ENCODE measurements around the gene CARD11. TPM values are rescaled to one million over a fixed set of nuclear protein-coding genes. Genes with fewer than 3 reads are reported as not detected.

Gene CARD11
- total and polyA plus RNA-seq, 2 of the 13 experiments (the other 11 are each of a cell fraction or from before 2014, with no cell fraction given): 0.04 TPM; not detected in 1

GRCh38 chr7:2873686-2874551 lies 169.7 kb downstream of the CARD11 start (continued):
- TF ChIP-seq DRAP1 (CRISPR knock-in tag; IDR thresholded peaks at IDR 0.05) (peak; percentile 75), ZNF274 (CRISPR knock-in tag; IDR thresholded peaks at IDR 0.05) (no peak), ZNF788 (CRISPR knock-in tag; IDR thresholded peaks at IDR 0.05; ENCODE audit: borderline replicate concordance) (no peak), MTF1 (CRISPR knock-in tag; IDR thresholded peaks at IDR 0.05) (no peak), ZNF101 (CRISPR knock-in tag; IDR thresholded peaks at IDR 0.05; ENCODE audit: borderline replicate concordance, low read depth) (no peak), POLR2A (IDR thresholded peaks at IDR 0.05; ENCODE audit: insufficient read depth in 1 of 2, low read depth in 2 of 2, low read length in 2 of 2) (peak in 1 of 2 experiments; percentile 77; a peak in 2 of 4 replicates), SNAPC2 (CRISPR knock-in tag; IDR thresholded peaks at IDR 0.05) (peak; percentile 99), KIAA2018 (CRISPR knock-in tag; IDR thresholded peaks at IDR 0.05; ENCODE audit: borderline replicate concordance) (no peak), ZNF143 (CRISPR knock-in tag; IDR thresholded peaks at IDR 0.05) (peak; percentile 68), KAT2B (IDR thresholded peaks at IDR 0.05; ENCODE audit: borderline replicate concordance, low read depth, low read length) (no peak), SIN3A (IDR thresholded peaks at IDR 0.05; ENCODE audit: borderline replicate concordance, low read depth, low read length) (no peak), SNAPC5 (CRISPR knock-in tag; IDR thresholded peaks at IDR 0.05; ENCODE audit: borderline replicate concordance) (peak; percentile 98)
